ENCODE data around the gene DLEC1. TPM values are rescaled to one million over a fixed set of nuclear protein-coding genes. Genes with fewer than 3 reads are reported as not detected.
A peak's percentile ranks its signal among the peaks of the same experiment; 100 is the strongest.

The DLEC1 gene
- total RNA-seq, 1 donor from 2014 or later = 0.11 TPM

DNA sequence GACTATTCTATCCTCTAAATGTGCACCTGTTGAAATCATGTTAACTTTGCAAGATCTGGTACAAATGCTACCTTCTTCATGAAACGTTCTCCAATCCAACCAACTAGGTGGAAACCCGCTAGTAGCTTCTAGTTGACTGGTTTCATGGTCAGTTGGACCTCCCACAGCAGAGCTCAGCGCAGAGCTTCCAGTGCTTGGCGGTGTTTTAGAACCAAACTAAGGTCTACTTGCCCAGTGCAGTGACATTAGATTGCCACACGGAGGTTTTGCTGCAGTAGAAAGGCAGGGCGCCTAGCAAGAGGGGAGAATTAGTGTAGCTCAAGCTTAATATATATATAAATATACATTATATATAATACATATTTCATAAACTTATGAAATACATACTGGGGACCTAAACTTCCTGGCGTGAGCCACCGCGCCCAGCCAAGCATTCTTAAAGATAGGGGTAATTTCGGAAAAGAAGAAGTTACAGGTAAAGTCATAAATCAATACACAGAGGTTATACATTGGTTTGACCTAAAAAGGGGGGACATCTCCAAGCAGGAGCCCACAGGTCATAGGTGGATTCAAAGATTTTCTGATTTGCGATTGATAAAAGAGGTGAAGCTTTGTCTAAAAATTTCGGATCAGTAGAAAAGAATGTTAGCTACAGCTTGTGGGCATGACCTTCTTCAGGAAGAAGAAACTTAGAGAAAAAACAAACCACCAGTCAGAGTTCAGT lies 124.3 kb downstream of the DLEC1 start:
- Histone ChIP-seq H3K4me3 (no peak overlapping the region), H3K4me1 (peaks cover 0 to 15% of the 10 kb centered on the region in 2 donors), H3K27ac (peak overlapping the region in 1 of 2 donors; percentile 94), H3K9me3 (no peaks in the 10 kb centered on the region), H3K27me3 (no peaks in the 10 kb centered on the region), H3K36me3 (no peaks in the 10 kb centered on the region)
- intact Hi-C loops (cut with DNase I) = loop anchor here (10.0 kb wide), 1 partner anchor 292 kb away; the partner anchor contains the start of gene ACVR2B
- TF ChIP-seq CTCF (IDR thresholded peaks at IDR 0.05) = peak in 1 of 3 experiments; percentile 7
- no peak for DNase-seq (ENCODE audit: low spot score in 2 of 2)

DNA sequence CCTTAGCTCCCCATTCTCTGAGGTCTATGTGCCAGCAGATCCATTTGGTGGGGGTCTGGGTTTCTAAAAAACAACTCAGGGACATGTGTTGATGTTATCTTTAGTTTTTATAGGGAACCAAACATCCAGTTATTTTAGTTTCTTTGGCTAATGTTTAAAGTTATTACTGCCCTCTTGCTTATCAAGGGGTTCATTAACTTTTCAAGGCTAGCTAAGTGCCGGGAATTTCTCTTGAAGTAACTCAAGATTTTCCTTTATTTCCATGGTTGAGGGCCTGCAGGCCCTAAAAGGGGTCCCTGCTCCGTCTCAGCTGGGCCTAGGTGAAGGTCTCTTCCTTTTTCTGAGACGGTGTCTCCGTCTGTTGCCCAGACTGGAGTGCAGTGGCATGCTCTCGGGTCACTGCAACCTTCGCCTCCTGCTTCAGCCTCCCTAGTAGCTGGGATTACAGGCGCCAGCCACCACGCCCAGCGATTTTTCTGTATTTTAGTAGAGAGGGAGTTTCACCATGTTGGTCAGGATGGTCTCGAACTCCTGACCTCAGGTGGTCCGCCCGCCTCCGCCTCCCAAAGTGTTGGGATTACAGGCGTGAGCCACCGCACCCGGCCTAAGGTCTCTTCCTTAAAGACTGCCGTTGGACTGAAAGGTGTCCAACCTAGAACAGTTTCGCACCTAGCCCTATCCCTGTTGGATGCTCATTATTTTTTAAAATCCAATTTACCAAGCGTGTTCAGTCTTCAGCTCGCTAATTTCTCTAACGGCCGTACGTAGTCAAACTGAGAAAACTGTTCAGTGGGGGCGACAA lies 125.0 kb downstream of the DLEC1 start:
- Histone ChIP-seq H3K9me3 (no peaks in the 10 kb centered on the region), H3K4me1 (peaks cover 0 to 19% of the 10 kb centered on the region in 2 donors), H3K27me3 (no peaks in the 10 kb centered on the region), H3K4me3 (peak overlapping the region; percentile 83 to 97), H3K27ac (peak overlapping the region; percentile 94 to 98), H3K36me3 (no peaks in the 10 kb centered on the region)
- no peak for DNase-seq (ENCODE audit: low spot score in 2 of 2)
- intact Hi-C loops (cut with DNase I) = loop anchor here (2.0 to 10.0 kb wide), 2 partner anchors 135 to 291 kb away; partner anchors contain the start of genes ACVR2B and PLCD1
- TF ChIP-seq CTCF (IDR thresholded peaks at IDR 0.05) = no peak

GRCh38 chr3:38164643-38164951 lies 125.6 kb downstream of the DLEC1 start:
- Histone ChIP-seq H3K27ac (peak overlapping the region; percentile 94 to 98), H3K4me1 (peaks cover 0 to 24% of the 10 kb centered on the region in 2 donors), H3K4me3 (peak overlapping the region; percentile 83 to 97), H3K36me3 (no peaks in the 10 kb centered on the region), H3K27me3 (no peaks in the 10 kb centered on the region), H3K9me3 (no peaks in the 10 kb centered on the region)
- DNase-seq (ENCODE audit: low spot score in 2 of 2) = no peak
- TF ChIP-seq CTCF (IDR thresholded peaks at IDR 0.05) = no peak
- intact Hi-C loops (cut with DNase I) = loop anchor here (2.0 to 10.0 kb wide), 2 partner anchors 136 to 290 kb away; partner anchors contain the start of genes ACVR2B and PLCD1

GRCh38 chr3:38164952-38165721 lies 126.1 kb downstream of the DLEC1 start, which contains the start of gene OXSR1:
Gene OXSR1 (plus strand): TSS chr3:38165537. CDS start chr3:38165877, 340 bp downstream.
- DNase-seq (ENCODE audit: low spot score in 2 of 2) = peak; percentile 98 to 100
- intact Hi-C loops (cut with DNase I) = loop anchor here (1.0 to 10.0 kb wide), 4 partner anchors 28 to 290 kb away; partner anchors contain the start of genes ACAA1, ACVR2B and PLCD1
- H3K9me3 ChIP-seq = no peaks in the 10 kb centered on the region
- H3K4me1 ChIP-seq = peaks cover 0 to 24% of the 10 kb centered on the region in 2 donors
- H3K4me3 ChIP-seq = peak within 1 kb of the TSS; percentile 83 to 97
- no peaks in the 10 kb centered on the region for H3K27me3 ChIP-seq
- no peaks in the 10 kb centered on the region for H3K36me3 ChIP-seq
- TF ChIP-seq CTCF (IDR thresholded peaks at IDR 0.05) = no peak
- H3K27ac ChIP-seq = peak within 1 kb of the TSS; percentile 94 to 98

Data from ascending aorta (tissue), 2 donors.